ENCODE measurements around the gene SEPHS2.
"Not testable (repeated sequence)": the region's sequence is repeated elsewhere in the genome, so short reads cannot be mapped to it uniquely, and the experiment has no call there.

SEPHS2 gene

GRCh38 chr16:30461426-30461825 lies 15.8 kb upstream of the SEPHS2 start:
- not testable (repeated sequence) for DNase-seq

- DNase-seq: no peak
These were observed 13.8 kb upstream of the SEPHS2 start for GRCh38 chr16:30459456-30459855.

GRCh38 chr16:30458561-30459394 lies 13.1 kb upstream of the SEPHS2 start:
- DNase-seq: no peak

GRCh38 chr16:30457743-30458560 lies 12.3 kb upstream of the SEPHS2 start:
- no peak for DNase-seq

- no peak for DNase-seq
These were observed 11.6 kb upstream of the SEPHS2 start for GRCh38 chr16:30457256-30457655.

- DNase-seq: no peak
These were observed 10.6 kb upstream of the SEPHS2 start for GRCh38 chr16:30456302-30456701.

DNA sequence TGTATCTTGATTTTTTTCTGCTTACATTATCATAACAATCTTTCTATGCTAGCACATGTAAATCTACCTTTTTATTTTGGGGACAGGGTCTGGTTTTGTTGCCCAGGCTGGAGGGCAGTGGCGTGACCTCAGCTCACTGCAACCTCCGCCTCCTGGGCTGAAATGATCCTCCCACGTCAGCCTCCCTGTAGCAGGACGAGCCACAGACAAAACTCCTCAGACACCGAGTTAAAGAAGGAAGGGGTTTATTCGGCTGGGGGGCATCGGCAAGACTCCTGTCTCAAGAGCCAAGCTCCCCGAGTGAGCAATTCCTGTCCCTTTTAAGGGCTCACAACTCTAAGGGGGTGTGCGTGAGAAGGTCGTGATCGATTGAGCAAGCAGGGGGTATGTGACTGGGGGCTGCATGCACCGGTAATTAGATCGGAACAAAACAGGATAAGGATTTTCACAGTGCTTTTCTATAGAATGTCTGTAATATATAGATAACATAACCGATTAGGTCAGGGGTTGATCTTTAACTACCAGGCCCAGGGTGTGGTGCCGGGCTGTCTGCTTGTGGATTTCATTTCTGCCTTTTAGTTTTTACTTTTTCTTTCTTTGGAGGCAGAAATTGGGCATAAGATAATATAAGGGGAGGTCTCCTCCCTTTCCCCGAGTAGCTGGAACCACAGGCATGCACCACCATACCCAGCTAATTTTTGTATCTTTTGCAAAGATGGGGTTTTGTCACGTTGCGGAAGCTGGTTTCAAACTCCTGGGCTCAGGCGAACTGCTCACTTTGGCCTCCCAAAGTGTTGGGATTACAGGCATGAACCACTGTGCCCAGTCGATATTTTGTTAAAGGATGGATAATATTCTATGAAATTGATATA lies 7.3 kb upstream of the SEPHS2 start:
- DNase-seq: not testable (repeated sequence)

DNA sequence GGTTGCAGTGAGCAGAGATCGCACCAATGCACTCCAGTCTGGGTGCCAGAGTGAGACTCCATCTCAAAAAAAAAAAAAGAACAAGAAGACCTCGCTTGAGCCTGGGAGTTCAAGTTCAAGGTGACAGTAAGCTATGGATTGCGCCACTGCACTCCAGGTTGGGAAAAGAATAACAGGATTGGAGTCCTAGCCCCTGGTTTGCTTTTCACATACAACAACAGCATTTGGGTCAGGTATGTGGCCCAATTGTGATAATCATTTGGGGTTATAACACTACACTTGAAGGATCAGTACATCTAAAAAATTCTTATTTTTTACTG lies 3.4 kb upstream of the SEPHS2 start:
- no peak for DNase-seq

DNA sequence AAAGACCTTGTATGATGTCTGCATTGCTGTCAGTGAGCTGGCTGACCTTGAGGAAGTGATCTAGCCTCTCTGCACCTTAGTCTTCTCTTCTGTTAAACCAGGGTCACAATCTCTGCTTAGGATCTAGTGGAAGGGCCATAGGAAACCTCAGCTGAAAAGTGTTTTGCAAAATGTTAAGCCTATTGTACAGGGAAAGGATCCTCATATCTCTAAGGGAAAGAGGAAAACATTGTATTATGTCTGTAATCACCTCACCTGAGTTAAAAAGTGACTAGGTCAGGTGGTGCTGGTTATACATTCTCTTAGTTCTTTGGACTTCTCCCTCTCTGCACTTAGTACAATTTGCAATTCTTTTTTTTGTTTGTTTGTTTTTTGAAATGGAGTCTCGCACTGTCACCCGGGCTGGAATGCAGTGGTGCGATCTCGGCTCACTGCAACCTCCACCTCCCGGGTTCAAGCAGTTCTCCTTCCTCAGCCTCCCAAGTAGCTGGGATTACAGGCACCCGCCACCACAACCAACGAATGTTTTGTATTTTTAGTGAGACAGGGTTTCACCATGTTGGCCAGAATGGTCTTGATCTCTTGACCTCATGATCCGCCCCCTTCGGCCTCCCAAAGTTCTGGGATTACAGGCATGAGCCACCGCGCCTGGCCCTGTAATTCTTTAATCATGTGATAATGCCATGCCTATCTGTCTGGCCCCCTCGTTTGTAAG lies 2.0 kb upstream of the SEPHS2 start:
- no peak for DNase-seq

DNA sequence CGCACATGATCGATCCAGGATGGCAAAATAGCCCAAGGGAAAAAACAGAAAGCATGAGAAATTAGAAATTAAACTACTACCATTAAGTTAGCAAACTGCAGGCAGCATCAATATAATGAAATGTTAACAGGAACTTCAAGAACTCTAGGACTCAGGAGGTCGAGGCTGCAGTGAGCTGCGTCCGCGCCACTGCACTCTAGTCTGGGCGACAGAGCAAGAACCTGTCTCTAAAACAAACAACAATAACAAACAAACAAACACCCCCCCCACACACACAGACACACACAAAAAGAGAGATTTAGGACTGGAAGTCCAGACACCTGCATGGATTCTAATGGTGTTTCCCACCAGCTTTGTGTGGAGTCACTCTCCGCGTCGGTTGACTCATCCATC lies 525 bp upstream of the SEPHS2 start:
- no peak for DNase-seq

DNA sequence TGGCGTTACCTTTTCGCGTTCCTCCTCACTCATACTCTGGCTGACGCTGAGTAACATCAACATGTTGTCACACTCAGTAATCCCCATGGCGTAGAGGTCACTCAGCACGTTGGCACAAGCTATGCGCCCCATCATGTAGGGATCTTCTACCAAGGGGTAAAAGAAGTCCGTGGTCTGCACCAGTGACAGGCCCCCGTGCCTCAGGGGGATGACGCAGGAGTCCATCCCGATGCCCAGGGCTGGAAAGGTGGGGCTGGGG lies 596 bp downstream of the SEPHS2 start:
- no peak for DNase-seq

DNA sequence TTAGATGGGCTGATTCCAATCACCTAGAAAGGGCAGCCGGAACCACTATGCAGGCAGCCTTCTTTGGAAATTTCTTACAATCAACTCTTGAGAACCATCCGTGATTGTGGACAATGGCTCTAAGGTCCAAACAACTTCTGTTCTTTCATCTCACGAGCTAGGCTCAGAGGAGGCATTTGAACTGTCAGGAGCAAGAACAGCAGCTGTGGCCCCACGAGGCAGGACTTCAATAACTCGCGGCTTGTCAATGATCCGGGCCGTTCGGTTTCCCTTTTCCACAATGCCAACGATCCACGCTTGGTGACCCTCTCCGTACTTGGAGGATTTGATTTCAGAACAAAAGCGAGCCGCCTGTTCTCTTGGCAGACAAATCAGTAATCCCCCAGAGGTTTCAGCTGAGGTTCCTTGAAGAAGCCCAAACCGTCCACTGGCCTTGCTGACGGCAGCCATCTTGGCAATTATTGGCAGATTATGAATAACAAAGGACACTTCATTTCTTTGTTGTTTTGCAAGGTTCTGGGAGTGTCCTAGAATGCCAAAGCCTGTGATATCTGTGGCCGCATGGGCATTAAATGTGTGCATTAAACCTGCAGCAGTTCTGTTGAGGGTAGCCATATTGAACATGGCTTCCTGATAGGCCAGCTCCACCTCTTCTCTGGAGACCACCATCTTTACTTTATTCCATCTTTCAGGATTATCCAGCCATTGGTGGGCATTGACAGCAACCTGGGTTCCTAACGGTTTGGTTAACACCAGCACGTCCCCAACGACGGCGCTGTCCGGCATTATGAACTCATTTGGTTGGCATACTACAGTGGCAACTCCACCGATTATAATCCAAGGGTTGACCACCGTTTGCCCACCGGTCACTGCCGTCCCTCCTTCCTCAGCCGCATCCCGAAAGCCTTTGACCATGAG lies 1.2 kb downstream of the SEPHS2 start:
- no peak for DNase-seq

DNA sequence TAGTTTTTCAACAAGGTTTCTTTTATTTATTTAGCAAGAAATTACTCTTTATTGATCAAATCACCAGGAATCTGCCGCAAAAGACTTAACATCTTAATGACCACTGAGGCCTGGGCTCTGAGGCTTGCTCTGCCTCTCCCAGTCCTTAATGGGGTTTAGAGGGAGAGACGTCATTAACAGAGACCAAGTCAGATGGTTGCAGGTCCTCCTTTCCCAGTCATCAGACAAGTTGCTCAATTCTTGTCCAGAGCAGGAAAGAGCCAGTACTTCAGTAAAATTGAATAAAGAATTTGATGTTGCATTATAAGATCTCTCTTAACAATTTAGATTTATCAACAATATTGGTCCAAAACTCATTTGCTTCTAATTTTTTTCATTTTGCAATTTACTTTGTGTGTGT lies 2.0 kb downstream of the SEPHS2 start:
- DNase-seq: no peak

- no peak for DNase-seq
These were observed 5.8 kb downstream of the SEPHS2 start for GRCh38 chr16:30439720-30440348.

DNA sequence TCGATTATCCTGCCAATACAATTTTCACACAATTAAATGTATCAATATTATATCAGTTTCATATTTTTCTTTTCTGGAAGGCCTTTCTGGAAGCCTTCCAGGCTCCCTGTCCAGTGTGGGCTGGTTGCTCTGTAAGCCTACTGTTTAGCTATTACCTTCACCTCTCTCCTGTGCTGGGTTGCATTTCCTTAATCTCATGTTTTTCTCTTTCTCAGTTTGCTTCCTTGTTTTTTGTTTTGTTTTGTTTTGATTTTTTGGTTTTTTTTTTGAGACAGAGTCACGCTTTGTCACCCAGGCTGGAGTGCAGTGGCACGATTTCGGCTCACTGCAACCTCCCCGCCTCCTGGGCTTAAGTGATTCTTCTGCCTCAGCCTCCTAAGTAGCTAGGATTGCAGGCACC lies 6.8 kb downstream of the SEPHS2 start:
- no peak for DNase-seq

- DNase-seq: no peak
These were observed 8.1 kb downstream of the SEPHS2 start for GRCh38 chr16:30437511-30438046.

DNA sequence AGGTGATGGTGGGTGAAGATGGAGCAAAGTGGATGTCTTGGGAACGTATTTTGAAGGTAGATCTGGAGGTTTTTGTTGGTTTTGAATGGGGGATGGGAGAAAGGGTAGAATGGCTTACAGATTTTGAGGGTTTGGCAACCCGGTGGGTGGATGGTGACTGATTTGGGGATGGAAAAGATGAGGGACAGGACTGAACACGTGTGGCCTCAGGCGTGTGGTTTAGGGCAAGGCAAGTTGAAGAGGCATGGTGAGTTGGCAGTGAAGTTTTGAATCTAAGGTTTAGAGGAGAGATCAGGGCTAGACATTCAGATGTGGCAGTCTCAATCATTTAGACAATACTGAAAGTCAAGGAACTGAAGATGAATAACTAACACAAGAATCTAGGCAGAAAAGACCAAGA lies 10.8 kb downstream of the SEPHS2 start:
- no peak for DNase-seq

- no peak for DNase-seq
These were observed 15.2 kb downstream of the SEPHS2 start for GRCh38 chr16:30430428-30430970.

GRCh38 chr16:30429678-30430427 lies 15.8 kb downstream of the SEPHS2 start, which contains the start of gene DCTPP1:
Gene DCTPP1 (minus strand): TSS chr16:30430030. CDS start chr16:30429980, 50 bp downstream.
- peak; percentile 98 for DNase-seq

DNA sequence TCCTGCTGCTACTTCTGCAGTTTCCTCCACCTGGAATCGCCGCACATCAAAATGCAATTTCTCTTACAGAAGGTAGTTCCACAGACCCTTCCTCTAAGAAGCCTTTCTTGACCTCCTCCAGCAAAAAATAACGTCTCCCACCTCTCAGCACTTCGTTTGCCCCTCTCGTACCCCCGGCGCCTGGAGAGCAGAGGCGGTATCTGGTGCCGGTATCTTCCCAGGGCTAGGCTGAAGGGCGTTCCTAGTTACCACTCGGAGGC lies 16.3 kb downstream of the SEPHS2 start:
- DNase-seq: no peak
